Measurements from ENCODE around the gene CCDC184.

- TF ChIP-seq EGR1 (IDR thresholded peaks at IDR 0.05; ENCODE audit: low read depth in 2 of 2) (no peak), YY1 (IDR thresholded peaks at IDR 0.05) (no peak), NR2F2 (IDR thresholded peaks at IDR 0.05) (no peak), CTCF (IDR thresholded peaks at IDR 0.05; ENCODE audit: low read depth, low read length, missing input control) (no peak), REST (IDR thresholded peaks at IDR 0.05) (no peak), RAD21 (IDR thresholded peaks at IDR 0.05) (no peak)
Observed at GRCh38 chr12:48179466-48179865, 4.0 kb upstream of the CCDC184 start.

All from liver (tissue), 3 donors.